SK-N-MC (cell line): Measurements from ENCODE around the gene ULK3.

Experiments used
- EZH2 ChIP-seq: fragments of 200-600 bp; sonication (generic); IDR thresholded peaks from one replicate; pipeline ENCODE4 v1.6.1; 2017; ENCODE audit warnings: antibody characterized with exemption
- FOXP2 ChIP-seq: optimal IDR thresholded peaks from 2 replicates; pipeline ENCODE3; 2011; ENCODE audit warnings: mild to moderate bottlenecking, moderate library complexity; ENCODE audit not compliant: insufficient read depth; ENCODE audit errors: extremely low read length, control extremely low read depth
- POLR2AphosphoS5 ChIP-seq: IDR thresholded peaks from 2 replicates; pipeline ENCODE4 v1.6.1; 2012; ENCODE audit warnings: mild to moderate bottlenecking, low read depth, low read length, borderline replicate concordance

DNA sequence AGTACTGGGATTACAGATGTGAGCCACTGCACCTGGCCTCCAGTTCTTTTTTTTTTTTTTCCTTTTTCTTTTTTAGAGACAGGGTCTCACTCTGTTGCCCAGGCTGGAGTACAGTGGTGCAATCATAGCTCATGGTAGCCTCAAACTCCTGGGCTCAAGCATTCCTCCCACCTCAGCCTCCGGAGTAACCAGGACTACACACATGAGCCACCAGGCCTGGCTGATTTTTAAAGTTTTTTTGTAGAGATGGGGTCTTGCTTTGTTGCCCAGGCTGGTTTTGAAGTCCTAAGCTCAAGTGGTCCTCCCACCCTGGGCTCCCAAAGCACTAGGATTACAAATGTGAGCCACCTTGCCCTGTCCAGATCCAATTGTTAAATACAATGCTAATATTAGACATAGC lies 13.6 kb upstream of the ULK3 start:
- TF ChIP-seq EZH2 (no peak), POLR2AphosphoS5 (no peak), FOXP2 (no peak)
